IPS-20b (cell line): ENCODE results near the gene ANKS3.

ENCODE experiments used
- H3K27ac ChIP-seq: one replicate; pipeline ENCODE4 v1.5.1; 2013; ENCODE audit warnings: low read length
- H3K27me3 ChIP-seq: 2 replicates; pipeline ENCODE4 v1.6.1; 2013; ENCODE audit warnings: mild to moderate bottlenecking, low read length, inconsistent platforms; ENCODE audit not compliant: insufficient read depth
- H3K36me3 ChIP-seq: 2 replicates; pipeline ENCODE4 v1.6.1; 2013; ENCODE audit warnings: low read depth, mild to moderate bottlenecking, inconsistent platforms, low read length, moderate library complexity; ENCODE audit not compliant: insufficient read depth
- H3K4me1 ChIP-seq: 2 replicates; pipeline ENCODE4 v1.6.1; 2013; ENCODE audit warnings: mild to moderate bottlenecking, control low read depth, inconsistent platforms, low read length, moderate library complexity; ENCODE audit not compliant: insufficient read depth
- H3K4me3 ChIP-seq: 2 replicates; pipeline ENCODE4 v1.5.1; 2013; ENCODE audit warnings: mild to moderate bottlenecking, low read length, inconsistent platforms
- H3K9ac ChIP-seq: 2 replicates; pipeline ENCODE4 v1.6.1; 2013; ENCODE audit warnings: low read depth, mild to moderate bottlenecking, inconsistent platforms, low read length, moderate library complexity
- H3K9me3 ChIP-seq: 2 replicates; pipeline ENCODE4 v1.6.1; 2013; ENCODE audit warnings: mild to moderate bottlenecking, low read depth, low read length, inconsistent platforms; ENCODE audit not compliant: insufficient read depth

The ANKS3 gene

GRCh38 chr16:4713663-4714501, 20.2 kb downstream of the ANKS3 start:
- Histone ChIP-seq H3K9me3 (no peaks in the 10 kb centered on the region), H3K4me1 (peaks cover 17% of the 10 kb centered on the region; the same call in 1 of the 2 replicates), H3K27me3 (no peaks in the 10 kb centered on the region), H3K27ac (no peak overlapping the region), H3K9ac (0 out of 2 replicates have a peak overlapping the region, but pooled peaks have one; percentile 24), H3K4me3 (peak overlapping the region; percentile 34; the same call in 1 of the 2 replicates), H3K36me3 (peaks cover 53% of the 10 kb centered on the region)

DNA sequence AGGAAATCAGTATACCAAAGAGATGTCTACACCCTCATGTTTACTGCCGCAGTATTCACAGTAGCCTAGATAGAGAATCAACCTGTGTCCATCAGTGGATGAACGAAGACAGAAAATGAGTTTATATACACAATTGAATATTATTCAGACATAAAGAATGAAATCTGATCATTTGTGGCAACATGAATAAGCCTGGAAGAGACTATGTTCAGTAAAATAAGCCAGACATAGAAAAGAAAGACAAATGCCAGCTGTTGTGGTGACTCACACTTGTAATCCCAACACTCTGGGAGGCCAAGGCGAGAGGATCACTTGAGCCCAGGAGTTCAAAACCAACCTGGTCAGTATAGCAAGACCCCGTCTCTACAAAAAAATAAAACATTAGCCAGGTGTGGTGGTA, 24.6 kb downstream of the ANKS3 start:
- peaks cover 68% of the 10 kb centered on the region for H3K36me3 ChIP-seq
- H3K27me3 ChIP-seq, result no peaks in the 10 kb centered on the region
- H3K4me3 ChIP-seq, result no peak overlapping the region
- no peak overlapping the region for H3K9ac ChIP-seq
- H3K9me3 ChIP-seq, result no peaks in the 10 kb centered on the region
- H3K27ac ChIP-seq, result no peak overlapping the region
- peaks cover 11% of the 10 kb centered on the region; the same call in 1 of the 2 replicates for H3K4me1 ChIP-seq

DNA sequence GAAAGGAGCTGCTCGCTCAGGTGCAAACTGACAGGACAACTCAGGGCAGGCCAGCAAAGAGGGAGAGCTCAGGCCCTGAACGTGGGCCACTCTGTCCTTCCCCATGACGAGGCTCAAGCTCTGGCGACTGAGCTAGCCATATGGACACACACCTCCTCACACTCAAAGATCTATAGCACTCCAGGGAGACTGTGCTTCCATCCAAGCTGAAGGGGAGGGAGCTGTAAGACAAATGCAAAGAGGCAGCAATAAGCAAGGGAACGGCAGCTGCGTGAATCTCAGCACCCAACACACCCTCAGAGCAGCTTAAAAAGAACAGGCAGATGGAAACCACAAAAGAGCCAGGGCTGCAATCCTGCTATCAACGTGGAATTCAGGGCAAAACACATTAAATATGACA, 27.2 kb downstream of the ANKS3 start:
- Histone ChIP-seq H3K9me3 (no peaks in the 10 kb centered on the region), H3K27me3 (no peaks in the 10 kb centered on the region), H3K4me1 (no peaks in the 10 kb centered on the region), H3K27ac (no peak overlapping the region), H3K9ac (no peak overlapping the region), H3K4me3 (no peak overlapping the region), H3K36me3 (peaks cover 61% of the 10 kb centered on the region)

GRCh38 chr16:4704913-4705312, 29.2 kb downstream of the ANKS3 start:
- Histone ChIP-seq H3K9me3 (no peaks in the 10 kb centered on the region), H3K9ac (no peak overlapping the region), H3K36me3 (peaks cover 66% of the 10 kb centered on the region), H3K27ac (no peak overlapping the region), H3K27me3 (no peaks in the 10 kb centered on the region), H3K4me3 (no peak overlapping the region), H3K4me1 (no peaks in the 10 kb centered on the region)

DNA sequence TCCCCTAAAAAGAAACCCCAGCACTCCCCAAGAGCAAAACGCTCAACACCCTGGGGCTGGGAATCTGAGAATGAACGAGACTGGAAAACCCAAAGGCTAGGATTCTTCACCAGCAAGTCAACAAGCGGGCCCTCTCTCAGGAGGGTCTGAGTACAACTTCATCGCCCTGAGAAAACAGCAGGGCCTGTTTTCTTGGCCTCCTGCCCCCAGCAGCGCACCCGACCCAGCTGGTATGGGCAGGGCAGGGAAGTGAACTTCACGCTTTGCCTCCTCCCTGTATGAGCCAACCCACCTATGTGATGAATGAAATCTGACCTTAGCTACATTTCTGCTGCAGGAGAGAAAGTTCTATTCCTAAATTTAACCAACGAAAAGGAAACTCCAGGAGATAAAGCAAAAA, 29.6 kb downstream of the ANKS3 start:
- no peaks in the 10 kb centered on the region for H3K27me3 ChIP-seq
- H3K27ac ChIP-seq, result no peak overlapping the region
- peaks cover 66% of the 10 kb centered on the region for H3K36me3 ChIP-seq
- H3K9me3 ChIP-seq, result no peaks in the 10 kb centered on the region
- H3K4me3 ChIP-seq, result no peak overlapping the region
- no peaks in the 10 kb centered on the region for H3K4me1 ChIP-seq
- H3K9ac ChIP-seq, result no peak overlapping the region

- Histone ChIP-seq H3K36me3 (peaks cover 70% of the 10 kb centered on the region), H3K27ac (no peak overlapping the region), H3K9me3 (no peaks in the 10 kb centered on the region), H3K4me1 (no peaks in the 10 kb centered on the region), H3K4me3 (no peak overlapping the region), H3K27me3 (no peaks in the 10 kb centered on the region), H3K9ac (no peak overlapping the region)
These were observed 30.2 kb downstream of the ANKS3 start for GRCh38 chr16:4703906-4704305.

- H3K4me3 ChIP-seq, result no peak overlapping the region
- H3K36me3 ChIP-seq, result peaks cover 78% of the 10 kb centered on the region
- no peak overlapping the region for H3K9ac ChIP-seq
- H3K9me3 ChIP-seq, result no peaks in the 10 kb centered on the region
- H3K27ac ChIP-seq, result no peak overlapping the region
- no peaks in the 10 kb centered on the region for H3K27me3 ChIP-seq
- no peaks in the 10 kb centered on the region for H3K4me1 ChIP-seq
These were observed 31.6 kb downstream of the ANKS3 start for GRCh38 chr16:4702466-4702808.

- Histone ChIP-seq H3K4me1 (no peaks in the 10 kb centered on the region), H3K27me3 (no peaks in the 10 kb centered on the region), H3K27ac (no peak overlapping the region), H3K4me3 (no peak overlapping the region), H3K36me3 (peaks cover 78% of the 10 kb centered on the region), H3K9ac (no peak overlapping the region), H3K9me3 (no peaks in the 10 kb centered on the region)
These were observed 32.1 kb downstream of the ANKS3 start for GRCh38 chr16:4701791-4702465.

GRCh38 chr16:4700997-4701743, 32.9 kb downstream of the ANKS3 start:
- no peaks in the 10 kb centered on the region for H3K4me1 ChIP-seq
- no peak overlapping the region for H3K4me3 ChIP-seq
- H3K9ac ChIP-seq, result no peak overlapping the region
- no peaks in the 10 kb centered on the region for H3K9me3 ChIP-seq
- peaks cover 77% of the 10 kb centered on the region for H3K36me3 ChIP-seq
- no peak overlapping the region for H3K27ac ChIP-seq
- no peaks in the 10 kb centered on the region for H3K27me3 ChIP-seq

GRCh38 chr16:4700380-4700996, 33.6 kb downstream of the ANKS3 start:
- no peaks in the 10 kb centered on the region for H3K4me1 ChIP-seq
- no peak overlapping the region for H3K27ac ChIP-seq
- H3K9ac ChIP-seq, result no peak overlapping the region
- peaks cover 84% of the 10 kb centered on the region for H3K36me3 ChIP-seq
- H3K9me3 ChIP-seq, result no peaks in the 10 kb centered on the region
- no peaks in the 10 kb centered on the region for H3K27me3 ChIP-seq
- no peak overlapping the region for H3K4me3 ChIP-seq

GRCh38 chr16:4699046-4699556, 35.0 kb downstream of the ANKS3 start:
- no peak overlapping the region for H3K4me3 ChIP-seq
- H3K27ac ChIP-seq, result no peak overlapping the region
- no peaks in the 10 kb centered on the region for H3K27me3 ChIP-seq
- H3K4me1 ChIP-seq, result no peaks in the 10 kb centered on the region
- peaks cover 78% of the 10 kb centered on the region for H3K36me3 ChIP-seq
- H3K9ac ChIP-seq, result no peak overlapping the region
- H3K9me3 ChIP-seq, result no peaks in the 10 kb centered on the region
